Omental fat pad (tissue), 4 donors: ENCODE data around the gene MYCL. TPM values are rescaled to one million over a fixed set of nuclear protein-coding genes. Genes with fewer than 3 reads are reported as not detected.
"Not testable (repeated sequence)": the region's sequence is repeated elsewhere in the genome, so short reads cannot be mapped to it uniquely, and the experiment has no call there.

Source experiments
- ATAC-seq: fragments of 150-250 bp; one replicate; pipeline ENCODE4 v1.9.1; 2016; ENCODE audit warnings: mild to moderate bottlenecking, moderate library complexity; ENCODE audit not compliant: low FRiP score
- DNase-seq: peaks from one replicate; pipeline ENCODE4 v3.0.0-alpha.2; 2019; ENCODE audit warnings: low spot score
- CTCF ChIP-seq, 3 donors: fragments of 450-650 bp; IDR thresholded peaks; one replicate each; pipeline ENCODE4 v1.5.1; 2016 to 2017; ENCODE audit warnings: antibody characterized with exemption in 3 of 3, mild to moderate bottlenecking in 3 of 3, moderate library complexity in 2 of 3
- total RNA-seq, 4 donors: library from RNA; depleted of rRNA; stranded (reverse); fragments of >200 nt; gene quantifications; one replicate each; pipeline ENCODE4 v1.1.0, GENCODE V29; 2016

The MYCL gene
- total RNA-seq, 4 donors from 2014 or later: 0.31 to 1.3 TPM; not detected in 2

- DNase-seq (no peak), ATAC-seq (no peak)
- TF ChIP-seq CTCF (IDR thresholded peaks at IDR 0.05): no peak
Observed at GRCh38 chr1:39915499-39916129, 13.9 kb upstream of the MYCL start.

GRCh38 chr1:39913136-39913535 is 11.4 kb upstream of the MYCL start:
- not testable (repeated sequence) for ATAC-seq, DNase-seq

GRCh38 chr1:39910263-39910662 is 8.5 kb upstream of the MYCL start:
- DNase-seq (no peak), ATAC-seq (no peak)
- TF ChIP-seq CTCF (IDR thresholded peaks at IDR 0.05): no peak

GRCh38 chr1:39908534-39908933 is 6.8 kb upstream of the MYCL start:
- ATAC-seq: no peak
- TF ChIP-seq CTCF (IDR thresholded peaks at IDR 0.05): no peak

GRCh38 chr1:39907528-39908453 is 6.1 kb upstream of the MYCL start:
- DNase-seq: no peak
- no peak for ATAC-seq
- no peak for TF ChIP-seq CTCF (IDR thresholded peaks at IDR 0.05)

More at GRCh38 chr1:39908534-39908933, 6.8 kb upstream of the MYCL start:
- DNase-seq: no peak

- ATAC-seq: no peak
Observed at GRCh38 chr1:39905172-39905571, 3.5 kb upstream of the MYCL start.

More at GRCh38 chr1:39905172-39905571, 3.5 kb upstream of the MYCL start:
- TF ChIP-seq CTCF (IDR thresholded peaks at IDR 0.05): no peak
- no peak for DNase-seq
